ENCODE data around the gene RNF4. TPM values are rescaled to one million over a fixed set of nuclear protein-coding genes. Genes with fewer than 3 reads are reported as not detected.
A peak's percentile ranks its signal among the peaks of the same experiment; 100 is the strongest.
"Not testable (repeated sequence)": the region's sequence is repeated elsewhere in the genome, so short reads cannot be mapped to it uniquely, and the experiment has no call there.

The RNF4 gene
- total RNA-seq, 2 donors from 2014 or later, result 112 to 136 TPM

DNA sequence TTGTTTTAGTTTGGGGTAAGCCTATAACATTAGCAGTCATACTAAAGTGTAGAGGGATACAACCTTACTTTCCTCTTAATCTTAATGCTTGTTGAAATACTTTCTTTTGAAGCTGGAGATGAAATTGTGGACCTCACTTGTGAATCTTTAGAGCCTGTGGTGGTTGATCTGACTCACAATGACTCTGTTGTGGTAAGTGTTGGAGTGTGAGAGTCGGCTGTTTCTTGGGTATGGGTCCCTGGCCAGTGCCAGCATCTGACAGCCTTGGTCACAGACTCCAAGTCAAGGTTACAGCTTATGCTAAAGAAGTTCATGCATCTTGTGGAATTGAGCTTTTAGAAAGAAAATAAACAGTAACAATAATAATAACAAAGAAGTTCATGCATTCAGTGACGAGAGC lies 31.6 kb downstream of the RNF4 start:
- H3K27me3 Mint-ChIP-seq, result no peaks in the 10 kb centered on the region
- peak in 1 of 2 donors; percentile 73 for ATAC-seq
- no peak overlapping the region for H3K27ac Mint-ChIP-seq
- DNase-seq (ENCODE audit: low spot score), result no peak
- H3K4me1 Mint-ChIP-seq (ENCODE audit: low read depth in 2 of 2), result peaks cover 6 to 23% of the 10 kb centered on the region in 2 donors
- no peaks in the 10 kb centered on the region for H3K36me3 Mint-ChIP-seq
- H3K4me3 Mint-ChIP-seq, result no peak overlapping the region
- H3K9me3 Mint-ChIP-seq, result no peaks in the 10 kb centered on the region

GRCh38 chr4:2501034-2501594 lies 32.2 kb downstream of the RNF4 start:
- H3K27me3 Mint-ChIP-seq, result no peaks in the 10 kb centered on the region
- peaks cover 6 to 20% of the 10 kb centered on the region in 2 donors for H3K4me1 Mint-ChIP-seq (ENCODE audit: low read depth in 2 of 2)
- H3K9me3 Mint-ChIP-seq, result no peaks in the 10 kb centered on the region
- no peak overlapping the region for H3K4me3 Mint-ChIP-seq
- DNase-seq (ENCODE audit: low spot score) (no peak), ATAC-seq (no peak)
- no peaks in the 10 kb centered on the region for H3K36me3 Mint-ChIP-seq
- no peak overlapping the region for H3K27ac Mint-ChIP-seq

DNA sequence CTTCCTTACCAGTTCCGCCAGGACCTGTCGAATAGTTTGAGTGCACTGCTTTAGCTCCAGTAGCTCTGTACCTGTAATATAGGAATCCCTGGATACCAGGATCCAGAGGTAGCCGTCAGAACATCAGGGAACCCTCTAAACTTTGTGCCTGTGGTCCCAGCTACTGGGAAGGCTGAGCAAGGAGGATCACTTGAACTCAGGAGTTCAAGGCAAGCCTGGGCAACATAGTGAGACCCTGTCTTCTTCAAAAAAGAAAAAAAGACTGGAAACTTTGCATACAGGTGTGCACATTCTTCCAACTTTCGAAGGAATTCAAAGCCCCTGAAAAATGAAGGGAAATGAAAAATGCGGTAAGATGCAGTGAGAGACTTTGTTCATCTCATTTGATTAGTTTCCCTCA lies 34.9 kb downstream of the RNF4 start:
- Mint-ChIP-seq H3K36me3 (peaks cover 5% of the 10 kb centered on the region), H3K9me3 (no peaks in the 10 kb centered on the region)
- no peak for ATAC-seq

DNA sequence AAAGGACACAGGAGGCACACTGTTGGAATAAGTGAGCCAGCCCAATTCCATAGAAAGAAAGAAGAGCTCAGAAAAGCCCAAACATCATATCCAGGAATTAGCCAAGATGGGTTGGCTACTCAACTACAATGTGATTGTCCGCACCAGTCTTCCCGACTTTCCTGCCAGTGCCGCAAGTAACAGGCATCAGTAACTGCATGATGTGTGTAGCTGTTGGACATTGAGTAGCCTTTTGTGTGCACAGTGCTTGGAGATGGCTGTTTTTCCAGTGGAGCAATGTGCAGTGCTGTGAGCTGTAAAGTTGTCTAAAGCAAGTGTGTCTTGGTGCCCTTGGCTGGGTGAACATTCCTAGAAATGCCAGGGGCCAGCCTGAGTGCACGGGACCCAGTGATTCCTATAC lies 38.4 kb downstream of the RNF4 start:
- H3K27me3 Mint-ChIP-seq, result no peaks in the 10 kb centered on the region
- no peaks in the 10 kb centered on the region for H3K9me3 Mint-ChIP-seq
- ATAC-seq (no peak), DNase-seq (ENCODE audit: low spot score) (no peak)
- H3K36me3 Mint-ChIP-seq, result peaks cover 10% of the 10 kb centered on the region
- H3K4me3 Mint-ChIP-seq, result no peak overlapping the region
- peaks cover 16 to 33% of the 10 kb centered on the region in 2 donors for H3K4me1 Mint-ChIP-seq (ENCODE audit: low read depth in 2 of 2)
- peak overlapping the region; percentile 47 to 53 for H3K27ac Mint-ChIP-seq

More for the DNA sequence above, 34.9 kb downstream of the RNF4 start:
- Mint-ChIP-seq H3K4me3 (no peak overlapping the region), H3K27me3 (no peaks in the 10 kb centered on the region), H3K27ac (no peak overlapping the region), H3K4me1 (ENCODE audit: low read depth in 2 of 2) (peaks cover 6 to 32% of the 10 kb centered on the region in 2 donors)
- no peak for DNase-seq (ENCODE audit: low spot score)

DNA sequence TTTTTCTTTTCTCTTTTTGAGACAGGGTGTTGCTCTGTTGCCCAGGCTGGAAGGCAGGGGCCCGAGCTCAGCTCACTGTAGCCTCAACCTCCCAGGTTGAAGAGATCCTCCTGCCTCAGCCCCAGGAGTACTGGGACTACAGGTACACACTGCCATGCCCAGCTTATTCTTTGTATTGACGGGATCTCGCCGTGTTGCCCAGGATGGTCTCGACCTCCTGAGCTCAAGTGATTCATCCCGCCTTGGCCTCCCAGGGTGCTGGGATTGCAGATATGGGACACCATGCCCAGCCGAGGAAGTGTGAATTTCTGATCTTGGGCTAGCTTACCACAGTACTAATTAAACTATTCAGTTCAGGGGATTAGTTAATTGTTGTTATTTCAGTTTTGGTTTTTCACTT lies 38.9 kb downstream of the RNF4 start:
- peaks cover 16 to 33% of the 10 kb centered on the region in 2 donors for H3K4me1 Mint-ChIP-seq (ENCODE audit: low read depth in 2 of 2)
- no peaks in the 10 kb centered on the region for H3K27me3 Mint-ChIP-seq
- H3K27ac Mint-ChIP-seq, result peak overlapping the region in 1 of 2 donors; percentile 53
- H3K9me3 Mint-ChIP-seq, result no peaks in the 10 kb centered on the region
- no peak for DNase-seq (ENCODE audit: low spot score)
- H3K36me3 Mint-ChIP-seq, result peaks cover 10% of the 10 kb centered on the region
- ATAC-seq, result no peak
- H3K4me3 Mint-ChIP-seq, result no peak overlapping the region

- Mint-ChIP-seq H3K4me1 (ENCODE audit: low read depth in 2 of 2) (peaks cover 16 to 33% of the 10 kb centered on the region in 2 donors), H3K27me3 (no peaks in the 10 kb centered on the region), H3K4me3 (no peak overlapping the region), H3K9me3 (no peaks in the 10 kb centered on the region), H3K27ac (peak overlapping the region; percentile 14 to 47), H3K36me3 (peaks cover 16% of the 10 kb centered on the region)
- DNase-seq (ENCODE audit: low spot score) (no peak), ATAC-seq (no peak)
Measured at GRCh38 chr4:2510351-2511259, 41.7 kb downstream of the RNF4 start.

GRCh38 chr4:2511645-2512131 lies 42.8 kb downstream of the RNF4 start:
- peaks cover 16 to 31% of the 10 kb centered on the region in 2 donors for H3K4me1 Mint-ChIP-seq (ENCODE audit: low read depth in 2 of 2)
- H3K27me3 Mint-ChIP-seq, result no peaks in the 10 kb centered on the region
- no peak overlapping the region for H3K4me3 Mint-ChIP-seq
- no peaks in the 10 kb centered on the region for H3K9me3 Mint-ChIP-seq
- H3K36me3 Mint-ChIP-seq, result peaks cover 11% of the 10 kb centered on the region
- DNase-seq (ENCODE audit: low spot score) (no peak), ATAC-seq (no peak)
- H3K27ac Mint-ChIP-seq, result peak overlapping the region; percentile 67 to 77

- Mint-ChIP-seq H3K4me3 (no peak overlapping the region), H3K36me3 (peaks cover 10% of the 10 kb centered on the region), H3K27me3 (no peaks in the 10 kb centered on the region), H3K4me1 (ENCODE audit: low read depth in 2 of 2) (peaks cover 16 to 23% of the 10 kb centered on the region in 2 donors), H3K27ac (peak overlapping the region; percentile 67 to 77), H3K9me3 (no peaks in the 10 kb centered on the region)
- no peak for DNase-seq (ENCODE audit: low spot score)
- no peak for ATAC-seq
Measured at GRCh38 chr4:2512396-2513135, 43.7 kb downstream of the RNF4 start.

DNA sequence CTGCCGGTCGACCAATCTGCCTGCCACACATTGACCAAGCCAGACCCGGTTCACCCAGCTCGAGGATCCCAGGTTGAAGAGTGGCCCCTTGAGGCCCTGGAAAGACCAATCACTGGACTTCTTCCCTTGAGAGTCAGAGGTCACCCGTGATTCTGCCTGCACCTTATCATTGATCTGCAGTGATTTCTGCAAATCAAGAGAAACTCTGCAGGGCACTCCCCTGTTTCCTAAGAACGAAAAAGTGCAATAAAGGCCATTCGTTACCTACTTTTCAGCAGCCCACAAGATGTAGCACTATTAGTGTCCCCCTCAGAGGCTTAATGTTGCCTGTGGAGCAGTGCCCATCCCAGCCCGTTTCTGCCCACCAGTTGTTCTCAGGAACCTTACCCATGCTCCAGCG lies 45.3 kb downstream of the RNF4 start:
- H3K9me3 Mint-ChIP-seq; DNase-seq (ENCODE audit: low spot score); ATAC-seq; H3K27me3 Mint-ChIP-seq; H3K4me3 Mint-ChIP-seq: not testable (repeated sequence)
- Mint-ChIP-seq H3K4me1 (ENCODE audit: low read depth in 2 of 2) (peaks cover 16 to 18% of the 10 kb centered on the region in 2 donors), H3K27ac (peak overlapping the region in 1 of 2 donors; percentile 27), H3K36me3 (peaks cover 10% of the 10 kb centered on the region)

- Mint-ChIP-seq H3K27ac (peak overlapping the region in 1 of 2 donors; percentile 27), H3K36me3 (peaks cover 10% of the 10 kb centered on the region), H3K4me1 (ENCODE audit: low read depth in 2 of 2) (peaks cover 15 to 17% of the 10 kb centered on the region in 2 donors)
- not testable (repeated sequence) for H3K9me3 Mint-ChIP-seq; ATAC-seq; DNase-seq (ENCODE audit: low spot score); H3K27me3 Mint-ChIP-seq; H3K4me3 Mint-ChIP-seq
Measured at GRCh38 chr4:2514944-2515343, 46.0 kb downstream of the RNF4 start.

- Mint-ChIP-seq H3K27me3 (no peaks in the 10 kb centered on the region), H3K36me3 (peaks cover 10% of the 10 kb centered on the region), H3K27ac (peak overlapping the region in 1 of 2 donors; percentile 54), H3K9me3 (no peaks in the 10 kb centered on the region), H3K4me1 (ENCODE audit: low read depth in 2 of 2) (peaks cover 5 to 7% of the 10 kb centered on the region in 2 donors), H3K4me3 (no peak overlapping the region)
- no peak for DNase-seq (ENCODE audit: low spot score)
- ATAC-seq, result no peak
Measured at GRCh38 chr4:2515830-2516550, 47.1 kb downstream of the RNF4 start.

GRCh38 chr4:2516635-2517034 lies 47.7 kb downstream of the RNF4 start:
- no peaks in the 10 kb centered on the region for H3K27me3 Mint-ChIP-seq
- no peak overlapping the region for H3K27ac Mint-ChIP-seq
- peaks cover 10% of the 10 kb centered on the region for H3K36me3 Mint-ChIP-seq
- no peaks in the 10 kb centered on the region for H3K9me3 Mint-ChIP-seq
- no peak overlapping the region for H3K4me3 Mint-ChIP-seq
- peaks cover 5 to 7% of the 10 kb centered on the region in 2 donors for H3K4me1 Mint-ChIP-seq (ENCODE audit: low read depth in 2 of 2)
- no peak for DNase-seq (ENCODE audit: low spot score)
- no peak for ATAC-seq

- Mint-ChIP-seq H3K4me3 (no peak overlapping the region), H3K9me3 (no peaks in the 10 kb centered on the region), H3K27ac (no peak overlapping the region), H3K36me3 (no peaks in the 10 kb centered on the region), H3K4me1 (ENCODE audit: low read depth in 2 of 2) (no peaks in the 10 kb centered on the region), H3K27me3 (no peaks in the 10 kb centered on the region)
- no peak for DNase-seq (ENCODE audit: low spot score)
- ATAC-seq, result no peak
Measured at GRCh38 chr4:2526559-2526958, 57.7 kb downstream of the RNF4 start.

Data from natural killer cell treated with Interleukin-12 subunit alpha and Interleukin-12 subunit beta and Interleukin-15 and Interleukin-18, amount 100 ng/mL, for 72 hours (primary cell).